GM13976 (cell line): ENCODE measurements around the gene NRROS.
"Not testable (repeated sequence)": the region's sequence is repeated elsewhere in the genome, so short reads cannot be mapped to it uniquely, and the experiment has no call there.

Experiments used
- DNase-seq: peaks from one replicate; pipeline ENCODE4 v3.0.0; 2012; ENCODE audit warnings: low spot score
- CTCF ChIP-seq: IDR thresholded peaks from 2 replicates; pipeline ENCODE4 v1.5.1; 2012; ENCODE audit warnings: borderline replicate concordance, mild to moderate bottlenecking; ENCODE audit not compliant: insufficient read depth; ENCODE audit errors: extremely low read depth, missing control alignments, control extremely low read depth
- in situ Hi-C: fragments of 300-500 bp; cut with MboI; formaldehyde crosslinking; loops from one replicate; pipeline ENCODE4 v1.12.0; 2022; ENCODE audit warnings: low sequenced_read_pairs, mixed read lengths, inconsistent platforms; ENCODE audit not compliant: unreplicated experiment

NRROS gene

DNA sequence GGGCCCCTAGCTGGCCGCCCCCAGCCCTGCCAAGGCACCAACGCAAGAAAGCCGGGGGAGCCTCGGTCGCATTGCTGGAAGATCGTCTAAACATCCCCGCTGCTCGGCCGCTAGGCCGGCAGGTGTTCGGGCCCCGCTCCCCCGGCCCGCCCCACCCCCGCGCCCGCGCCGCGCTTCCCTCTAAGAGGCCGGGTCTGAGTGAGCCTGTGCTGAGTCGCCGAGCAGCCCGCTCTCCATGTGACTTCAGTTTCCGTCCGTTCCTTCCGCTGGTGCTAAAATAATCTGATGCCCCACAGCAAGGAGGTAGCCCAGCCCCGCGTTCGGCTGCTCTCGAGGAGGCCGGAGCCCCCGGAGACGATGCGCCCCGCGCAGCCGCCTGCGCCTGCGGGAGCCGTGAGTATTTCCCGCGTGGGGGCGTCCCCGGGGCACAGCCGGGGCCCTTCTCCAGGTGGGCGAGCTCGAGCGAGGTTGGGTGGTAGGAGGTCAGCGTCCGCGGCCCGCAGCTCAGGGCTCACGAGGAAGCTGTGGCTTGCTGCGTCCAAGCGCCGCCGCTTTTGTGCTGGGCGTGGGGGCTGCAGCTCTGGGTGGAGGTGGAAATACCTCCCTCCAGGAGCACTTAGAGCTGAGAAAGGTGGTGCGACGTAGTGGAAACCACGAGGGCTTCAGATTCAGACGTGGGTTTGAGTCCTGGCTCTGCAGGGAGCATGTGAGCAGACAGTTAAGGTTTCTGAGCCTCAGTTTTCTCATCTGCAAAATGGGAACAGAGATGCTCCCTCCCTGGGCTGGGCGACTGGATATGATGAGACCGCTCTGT, at the start of gene NRROS:
Gene NRROS, plus strand, starts transcription at position 212 of the 814 bp plus-strand sequence. CDS start 14,846 bp downstream, outside the sequence.
- DNase-seq, result peak; percentile 89
- no peak for TF ChIP-seq CTCF
- in situ Hi-C loops, result no loop called here

- no peak for DNase-seq
- in situ Hi-C loops, result no loop called here
- no peak for TF ChIP-seq CTCF
These were observed 49.2 kb upstream of the NRROS start for GRCh38 chr3:196590279-196590678.

- DNase-seq, result no peak
- in situ Hi-C loops, result no loop called here
- no peak for TF ChIP-seq CTCF
These were observed 43.1 kb upstream of the NRROS start for GRCh38 chr3:196596355-196596754.

GRCh38 chr3:196597971-196598733, 41.3 kb upstream of the NRROS start:
- in situ Hi-C loops, DNase-seq: not testable (repeated sequence)

- TF ChIP-seq CTCF, result no peak
- DNase-seq, result no peak
- in situ Hi-C loops, result loop anchor here (10.0 kb wide), 1 partner anchor 85 kb away; no protein-coding TSS in a partner anchor
These were observed 39.8 kb upstream of the NRROS start for GRCh38 chr3:196599734-196600128.

DNA sequence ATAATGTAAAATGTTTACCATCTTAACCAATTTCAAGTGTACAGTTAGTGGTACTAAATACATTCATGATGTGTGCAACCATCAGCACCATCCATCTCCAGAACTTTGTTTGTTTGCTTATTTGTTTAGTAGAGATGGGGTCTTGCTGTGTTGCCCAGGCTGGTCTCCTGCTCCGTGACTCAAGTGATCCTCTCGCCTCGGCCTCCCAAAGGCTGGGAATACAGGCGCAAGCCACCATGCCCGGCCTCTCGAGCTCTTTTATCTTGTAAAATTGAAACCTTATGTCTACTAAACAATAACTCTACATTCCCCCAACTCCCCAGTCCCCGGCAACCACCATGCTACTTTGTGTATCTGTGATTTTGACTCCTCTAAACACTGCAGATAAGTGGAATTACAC, 39.1 kb upstream of the NRROS start:
- no peak for DNase-seq
- no peak for TF ChIP-seq CTCF
- in situ Hi-C loops, result loop anchor here (10.0 kb wide), 1 partner anchor 84 kb away; no protein-coding TSS in a partner anchor

DNA sequence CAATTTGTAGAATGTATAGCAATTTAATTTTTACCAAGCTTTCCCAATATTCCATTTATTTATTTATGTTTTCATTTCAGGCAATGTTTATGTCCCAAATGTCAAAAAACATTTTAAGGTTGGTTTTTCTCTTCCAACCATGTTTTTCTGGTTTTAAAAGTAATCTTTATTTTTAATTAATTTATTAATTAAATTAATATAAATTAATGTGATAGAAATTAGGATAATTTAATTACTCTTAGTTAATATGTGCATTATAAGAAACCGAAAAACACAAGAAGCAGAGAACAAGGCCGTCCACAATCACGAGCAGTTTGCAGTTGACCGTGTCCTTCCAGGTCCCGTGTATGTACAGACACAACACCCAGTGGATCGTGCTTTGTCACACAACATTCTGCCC, 36.8 kb upstream of the NRROS start:
- in situ Hi-C loops, result loop anchor here (10.0 kb wide), 1 partner anchor 82 kb away; no protein-coding TSS in a partner anchor
- no peak for DNase-seq
- no peak for TF ChIP-seq CTCF
